ENCODE measurements around the gene CAMK2G. TPM values are rescaled to one million over a fixed set of nuclear protein-coding genes. Genes with fewer than 3 reads are reported as not detected.
"Not testable (repeated sequence)": the region's sequence is repeated elsewhere in the genome, so short reads cannot be mapped to it uniquely, and the experiment has no call there.

Gene CAMK2G
- total RNA-seq, 4 donors from 2014 or later, result 82.3 to 207 (median 155) TPM

GRCh38 chr10:73900064-73900463, 25.7 kb upstream of the CAMK2G start:
- H3K9me3 ChIP-seq, result no peaks in the 10 kb centered on the region
- H3K27ac ChIP-seq, result no peak overlapping the region
- H3K4me1 ChIP-seq, result no peaks in the 10 kb centered on the region
- no peak for TF ChIP-seq EP300 (IDR thresholded peaks at IDR 0.05)
- no peak for TF ChIP-seq POLR2AphosphoS5 (IDR thresholded peaks at IDR 0.05)
- TF ChIP-seq POLR2A (IDR thresholded peaks at IDR 0.05), result no peak
- TF ChIP-seq, protein P1, sequence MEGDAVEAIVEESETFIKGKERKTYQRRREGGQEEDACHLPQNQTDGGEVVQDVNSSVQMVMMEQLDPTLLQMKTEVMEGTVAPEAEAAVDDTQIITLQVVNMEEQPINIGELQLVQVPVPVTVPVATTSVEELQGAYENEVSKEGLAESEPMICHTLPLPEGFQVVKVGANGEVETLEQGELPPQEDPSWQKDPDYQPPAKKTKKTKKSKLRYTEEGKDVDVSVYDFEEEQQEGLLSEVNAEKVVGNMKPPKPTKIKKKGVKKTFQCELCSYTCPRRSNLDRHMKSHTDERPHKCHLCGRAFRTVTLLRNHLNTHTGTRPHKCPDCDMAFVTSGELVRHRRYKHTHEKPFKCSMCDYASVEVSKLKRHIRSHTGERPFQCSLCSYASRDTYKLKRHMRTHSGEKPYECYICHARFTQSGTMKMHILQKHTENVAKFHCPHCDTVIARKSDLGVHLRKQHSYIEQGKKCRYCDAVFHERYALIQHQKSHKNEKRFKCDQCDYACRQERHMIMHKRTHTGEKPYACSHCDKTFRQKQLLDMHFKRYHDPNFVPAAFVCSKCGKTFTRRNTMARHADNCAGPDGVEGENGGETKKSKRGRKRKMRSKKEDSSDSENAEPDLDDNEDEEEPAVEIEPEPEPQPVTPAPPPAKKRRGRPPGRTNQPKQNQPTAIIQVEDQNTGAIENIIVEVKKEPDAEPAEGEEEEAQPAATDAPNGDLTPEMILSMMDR (IDR thresholded peaks at IDR 0.05), result no peak
- no peak for ATAC-seq
- no peak overlapping the region for H3K4me3 ChIP-seq
- H3K27me3 ChIP-seq, result no peaks in the 10 kb centered on the region
- H3K36me3 ChIP-seq, result no peaks in the 10 kb centered on the region
- WGBS, 2 donors (ENCODE audit: low coverage in 1 of 2), result 96 to 97% methylated on average over 2 of the region's 5 CpGs

GRCh38 chr10:73899423-73899822, 25.1 kb upstream of the CAMK2G start:
- H3K4me1 ChIP-seq, result no peaks in the 10 kb centered on the region
- WGBS, 2 donors (ENCODE audit: low coverage in 1 of 2), result 72 to 76% methylated on average over 3 to 4 of the region's 4 CpGs
- H3K36me3 ChIP-seq, result no peaks in the 10 kb centered on the region
- H3K9me3 ChIP-seq, result no peaks in the 10 kb centered on the region
- TF ChIP-seq POLR2AphosphoS5 (IDR thresholded peaks at IDR 0.05) (no peak), EP300 (IDR thresholded peaks at IDR 0.05) (no peak), POLR2A (IDR thresholded peaks at IDR 0.05) (no peak)
- TF ChIP-seq, protein P1 (IDR thresholded peaks at IDR 0.05), result no peak
- H3K27ac ChIP-seq, result no peak overlapping the region
- ATAC-seq, result no peak
- H3K27me3 ChIP-seq, result no peaks in the 10 kb centered on the region
- H3K4me3 ChIP-seq, result no peak overlapping the region

GRCh38 chr10:73898730-73899410, 24.5 kb upstream of the CAMK2G start:
- 67 to 76% methylated on average over 1 to 2 of the region's 2 CpGs for WGBS, 2 donors (ENCODE audit: low coverage in 1 of 2)
- Histone ChIP-seq H3K36me3 (no peaks in the 10 kb centered on the region), H3K27ac (no peak overlapping the region), H3K9me3 (no peaks in the 10 kb centered on the region), H3K27me3 (no peaks in the 10 kb centered on the region), H3K4me3 (no peak overlapping the region), H3K4me1 (no peaks in the 10 kb centered on the region)
- no peak for ATAC-seq
- TF ChIP-seq, protein P1 (IDR thresholded peaks at IDR 0.05), result no peak
- no peak for TF ChIP-seq EP300 (IDR thresholded peaks at IDR 0.05)
- no peak for TF ChIP-seq POLR2AphosphoS5 (IDR thresholded peaks at IDR 0.05)
- no peak for TF ChIP-seq POLR2A (IDR thresholded peaks at IDR 0.05)

GRCh38 chr10:73897693-73898092, 23.3 kb upstream of the CAMK2G start:
- H3K4me3 ChIP-seq, result no peak overlapping the region
- no peaks in the 10 kb centered on the region for H3K4me1 ChIP-seq
- TF ChIP-seq POLR2A (IDR thresholded peaks at IDR 0.05) (no peak), POLR2AphosphoS5 (IDR thresholded peaks at IDR 0.05) (no peak), EP300 (IDR thresholded peaks at IDR 0.05) (no peak)
- TF ChIP-seq, protein P1 (IDR thresholded peaks at IDR 0.05), result no peak
- H3K27me3 ChIP-seq, result no peaks in the 10 kb centered on the region
- no peak for ATAC-seq
- no peaks in the 10 kb centered on the region for H3K9me3 ChIP-seq
- 100% methylated on average over 1 of the region's 1 CpG; no CpG with 5 or more reads in 1 of the 2 donors for WGBS, 2 donors (ENCODE audit: low coverage in 1 of 2)
- no peak overlapping the region for H3K27ac ChIP-seq
- no peaks in the 10 kb centered on the region for H3K36me3 ChIP-seq

- H3K27me3 ChIP-seq, H3K9me3 ChIP-seq, H3K27ac ChIP-seq, H3K4me3 ChIP-seq, ATAC-seq, H3K4me1 ChIP-seq, H3K36me3 ChIP-seq: not testable (repeated sequence)
- WGBS, 2 donors (ENCODE audit: low coverage in 1 of 2), result 95 to 100% methylated on average over 1 to 9 of the region's 9 CpGs
Observed at GRCh38 chr10:73895381-73895780, 21.0 kb upstream of the CAMK2G start.
